Stomach (tissue), 4 donors: ENCODE measurements around the gene CHN1.

Experiments used
- POLR2A ChIP-seq, 4 donors: fragments of 450-650 bp; IDR thresholded peaks; one replicate each; pipeline ENCODE4 v1.6.1; 2016; ENCODE audit warnings: antibody characterized with exemption in 4 of 4, control low read depth in 2 of 4, mild to moderate bottlenecking in 1 of 4, moderate library complexity in 1 of 4
- POLR2AphosphoS5 ChIP-seq, 3 donors: sonication (generic); formaldehyde crosslinking; IDR thresholded peaks; one replicate each; pipeline ENCODE4 v1.6.1; 2016; ENCODE audit warnings: antibody characterized with exemption in 3 of 3
- TF ChIP-seq, protein P1 (sequence below), 7 experiments: fragments of 450-650 bp in 4 of 7; fragments of 200-600 bp in 3 of 7; sonication (generic) in 3 of 7; IDR thresholded peaks; one replicate each; pipeline ENCODE4 v1.5.1; 2016 to 2019; ENCODE audit warnings: antibody characterized with exemption in 7 of 7, control low read depth in 2 of 7, mild to moderate bottlenecking in 1 of 7

DNA sequence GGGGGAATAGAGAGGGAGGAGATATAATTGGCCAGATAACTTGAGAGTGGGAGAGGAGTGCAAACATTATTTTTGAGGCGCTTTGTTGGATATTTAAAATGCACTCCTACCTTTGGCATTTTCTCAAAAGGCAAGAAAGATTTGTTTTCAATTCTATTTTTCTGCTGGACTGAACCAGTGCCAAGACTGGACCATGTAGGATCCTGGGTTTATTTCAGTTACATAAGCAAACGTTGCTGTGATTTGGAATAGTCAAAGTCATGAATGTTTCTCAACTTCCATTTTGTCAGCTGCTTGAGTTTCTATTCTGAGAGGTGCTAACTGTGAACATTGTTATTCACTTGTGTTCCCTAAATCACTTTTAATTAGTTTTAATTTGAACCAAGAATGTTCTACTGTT, 232.0 kb downstream of the CHN1 start:
- TF ChIP-seq, protein P1, sequence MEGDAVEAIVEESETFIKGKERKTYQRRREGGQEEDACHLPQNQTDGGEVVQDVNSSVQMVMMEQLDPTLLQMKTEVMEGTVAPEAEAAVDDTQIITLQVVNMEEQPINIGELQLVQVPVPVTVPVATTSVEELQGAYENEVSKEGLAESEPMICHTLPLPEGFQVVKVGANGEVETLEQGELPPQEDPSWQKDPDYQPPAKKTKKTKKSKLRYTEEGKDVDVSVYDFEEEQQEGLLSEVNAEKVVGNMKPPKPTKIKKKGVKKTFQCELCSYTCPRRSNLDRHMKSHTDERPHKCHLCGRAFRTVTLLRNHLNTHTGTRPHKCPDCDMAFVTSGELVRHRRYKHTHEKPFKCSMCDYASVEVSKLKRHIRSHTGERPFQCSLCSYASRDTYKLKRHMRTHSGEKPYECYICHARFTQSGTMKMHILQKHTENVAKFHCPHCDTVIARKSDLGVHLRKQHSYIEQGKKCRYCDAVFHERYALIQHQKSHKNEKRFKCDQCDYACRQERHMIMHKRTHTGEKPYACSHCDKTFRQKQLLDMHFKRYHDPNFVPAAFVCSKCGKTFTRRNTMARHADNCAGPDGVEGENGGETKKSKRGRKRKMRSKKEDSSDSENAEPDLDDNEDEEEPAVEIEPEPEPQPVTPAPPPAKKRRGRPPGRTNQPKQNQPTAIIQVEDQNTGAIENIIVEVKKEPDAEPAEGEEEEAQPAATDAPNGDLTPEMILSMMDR (IDR thresholded peaks at IDR 0.05), result no peak
- TF ChIP-seq POLR2A (IDR thresholded peaks at IDR 0.05) (no peak), POLR2AphosphoS5 (IDR thresholded peaks at IDR 0.05) (no peak)
